Thoracic aorta (tissue), 2 donors: Measurements from ENCODE around the gene MDGA2. TPM values are rescaled to one million over a fixed set of nuclear protein-coding genes. Genes with fewer than 3 reads are reported as not detected.
A peak's percentile ranks its signal among the peaks of the same experiment; 100 is the strongest.

Experiments used
- ATAC-seq: fragments of 150-250 bp; one replicate; pipeline ENCODE4 v1.8.0; 2017; ENCODE audit warnings: low read depth; ENCODE audit not compliant: insufficient number of reproducible peaks, low FRiP score
- DNase-seq: peaks from one replicate; pipeline ENCODE4 v3.0.0-alpha.2; 2020; ENCODE audit warnings: low spot score
- H3K27ac ChIP-seq, 2 donors: fragments of 200-600 bp; sonication (generic); 1 replicate in 1 of 2; 2 replicates in 1 of 2; pipeline ENCODE4 v1.5.1; 2016; ENCODE audit warnings: mild to moderate bottlenecking in 2 of 2, moderate library complexity in 2 of 2
- H3K27me3 ChIP-seq: fragments of 200-600 bp; sonication (generic); replicated peaks from 2 replicates; pipeline ENCODE4 v1.6.0; 2016; ENCODE audit warnings: mild to moderate bottlenecking; ENCODE audit not compliant: insufficient read depth
- H3K36me3 ChIP-seq: fragments of 200-600 bp; sonication (generic); one replicate; pipeline ENCODE4 v1.5.1; 2016
- H3K4me1 ChIP-seq, 2 donors: fragments of 200-600 bp; sonication (generic); 1 replicate in 1 of 2; 2 replicates in 1 of 2; pipeline versions ENCODE4 v1.5.1 to v1.6.0; 2016; ENCODE audit warnings: low read depth in 2 of 2, mild to moderate bottlenecking in 1 of 2; ENCODE audit not compliant: control insufficient read depth in 1 of 2
- H3K4me3 ChIP-seq: fragments of 200-600 bp; sonication (generic); 2 replicates; pipeline ENCODE4 v1.5.1; 2016; ENCODE audit warnings: mild to moderate bottlenecking
- H3K9me3 ChIP-seq: fragments of 200-600 bp; sonication (generic); 2 replicates; pipeline ENCODE4 v1.5.1; 2016
- total RNA-seq, 2 donors: library from RNA; depleted of rRNA; stranded (reverse); fragments of >200 nt; gene quantifications; one replicate each; pipeline versions ENCODE4 v1.1.0 to v1.2.3, GENCODE V29; 2016
- TF ChIP-seq, protein P1 (sequence below): fragments of 200-600 bp; sonication (generic); IDR thresholded peaks from one replicate; pipeline ENCODE4 v1.5.1; 2019; ENCODE audit warnings: antibody characterized with exemption

Gene MDGA2
- total RNA-seq, 2 donors from 2014 or later = not detected

DNA sequence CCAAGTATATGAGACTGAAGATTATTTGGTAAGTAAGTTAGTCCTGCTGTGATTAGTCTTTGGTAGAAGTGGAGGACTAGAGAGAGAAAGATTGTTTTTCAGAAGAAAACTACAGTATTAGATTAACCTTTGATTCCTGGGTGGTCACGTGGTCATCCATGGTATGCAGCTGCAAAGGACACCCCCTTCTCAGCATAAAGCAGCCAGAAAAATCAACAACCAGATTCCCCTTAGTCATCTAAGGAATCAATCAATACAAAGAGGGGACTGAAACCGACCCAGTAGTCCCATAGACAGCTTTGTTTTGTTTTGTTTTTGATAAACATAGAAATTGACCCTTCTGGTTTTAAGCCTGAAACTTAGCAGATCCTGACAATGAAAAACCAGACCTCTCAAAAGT, 30.3 kb upstream of the MDGA2 start:
- no peak overlapping the region for H3K4me3 ChIP-seq
- no peaks in the 10 kb centered on the region for H3K36me3 ChIP-seq
- no peaks in the 10 kb centered on the region for H3K4me1 ChIP-seq
- DNase-seq (no peak), ATAC-seq (no peak)
- TF ChIP-seq, protein P1, sequence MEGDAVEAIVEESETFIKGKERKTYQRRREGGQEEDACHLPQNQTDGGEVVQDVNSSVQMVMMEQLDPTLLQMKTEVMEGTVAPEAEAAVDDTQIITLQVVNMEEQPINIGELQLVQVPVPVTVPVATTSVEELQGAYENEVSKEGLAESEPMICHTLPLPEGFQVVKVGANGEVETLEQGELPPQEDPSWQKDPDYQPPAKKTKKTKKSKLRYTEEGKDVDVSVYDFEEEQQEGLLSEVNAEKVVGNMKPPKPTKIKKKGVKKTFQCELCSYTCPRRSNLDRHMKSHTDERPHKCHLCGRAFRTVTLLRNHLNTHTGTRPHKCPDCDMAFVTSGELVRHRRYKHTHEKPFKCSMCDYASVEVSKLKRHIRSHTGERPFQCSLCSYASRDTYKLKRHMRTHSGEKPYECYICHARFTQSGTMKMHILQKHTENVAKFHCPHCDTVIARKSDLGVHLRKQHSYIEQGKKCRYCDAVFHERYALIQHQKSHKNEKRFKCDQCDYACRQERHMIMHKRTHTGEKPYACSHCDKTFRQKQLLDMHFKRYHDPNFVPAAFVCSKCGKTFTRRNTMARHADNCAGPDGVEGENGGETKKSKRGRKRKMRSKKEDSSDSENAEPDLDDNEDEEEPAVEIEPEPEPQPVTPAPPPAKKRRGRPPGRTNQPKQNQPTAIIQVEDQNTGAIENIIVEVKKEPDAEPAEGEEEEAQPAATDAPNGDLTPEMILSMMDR = no peak
- no peak overlapping the region for H3K27ac ChIP-seq
- H3K27me3 ChIP-seq = no peaks in the 10 kb centered on the region
- H3K9me3 ChIP-seq = no peaks in the 10 kb centered on the region

DNA sequence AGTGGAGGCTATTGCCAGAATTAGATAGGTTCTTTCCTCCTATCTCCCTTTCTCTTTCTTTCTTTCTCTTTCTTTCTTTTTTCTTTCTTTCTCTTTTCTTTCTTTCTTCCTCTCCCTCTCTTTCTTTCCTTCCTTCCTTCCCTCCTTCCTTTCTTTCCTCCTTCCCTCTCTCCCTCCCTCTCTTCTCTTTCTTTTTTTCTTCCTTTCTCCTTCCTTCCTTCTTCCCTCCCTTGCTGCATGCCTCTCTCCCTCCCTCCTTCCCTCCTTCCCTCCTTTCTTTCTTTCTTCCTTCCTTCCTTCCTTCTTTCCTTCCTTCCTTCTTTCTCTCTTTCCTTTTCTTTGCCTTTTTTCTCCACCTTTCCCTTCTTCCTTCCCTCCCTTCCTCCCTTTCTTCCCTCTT, 16.4 kb upstream of the MDGA2 start:
- Histone ChIP-seq H3K4me3 (no peak overlapping the region), H3K27me3 (no peaks in the 10 kb centered on the region), H3K36me3 (no peaks in the 10 kb centered on the region), H3K9me3 (no peaks in the 10 kb centered on the region), H3K4me1 (no peaks in the 10 kb centered on the region), H3K27ac (no peak overlapping the region)
- ATAC-seq (no peak), DNase-seq (no peak)
- TF ChIP-seq, protein P1 = no peak

DNA sequence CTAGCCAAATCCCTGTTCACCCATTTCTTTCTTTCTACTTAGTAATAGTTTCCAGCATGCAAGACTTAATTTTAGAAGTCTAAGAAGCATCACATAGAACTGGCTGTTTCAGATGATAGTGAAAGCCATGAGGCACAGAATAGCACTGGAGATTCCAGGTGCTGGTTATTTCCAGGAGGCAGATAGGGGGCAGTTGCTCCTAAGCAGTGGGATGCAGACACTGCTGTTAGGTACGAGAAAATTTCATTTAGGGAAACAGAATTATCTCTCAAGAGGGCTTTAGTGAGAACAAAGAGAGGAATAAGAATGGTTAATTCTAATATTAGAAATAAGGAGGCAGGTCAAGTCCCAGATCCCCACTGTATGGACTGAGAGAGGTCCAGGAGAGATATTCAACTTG, 3.6 kb upstream of the MDGA2 start:
- DNase-seq = no peak
- no peaks in the 10 kb centered on the region for H3K27me3 ChIP-seq
- H3K9me3 ChIP-seq = no peaks in the 10 kb centered on the region
- ATAC-seq = no peak
- H3K27ac ChIP-seq = no peak overlapping the region
- peaks cover 0 to 11% of the 10 kb centered on the region in 2 donors for H3K4me1 ChIP-seq
- TF ChIP-seq, protein P1 = no peak
- no peaks in the 10 kb centered on the region for H3K36me3 ChIP-seq
- no peak overlapping the region for H3K4me3 ChIP-seq

DNA sequence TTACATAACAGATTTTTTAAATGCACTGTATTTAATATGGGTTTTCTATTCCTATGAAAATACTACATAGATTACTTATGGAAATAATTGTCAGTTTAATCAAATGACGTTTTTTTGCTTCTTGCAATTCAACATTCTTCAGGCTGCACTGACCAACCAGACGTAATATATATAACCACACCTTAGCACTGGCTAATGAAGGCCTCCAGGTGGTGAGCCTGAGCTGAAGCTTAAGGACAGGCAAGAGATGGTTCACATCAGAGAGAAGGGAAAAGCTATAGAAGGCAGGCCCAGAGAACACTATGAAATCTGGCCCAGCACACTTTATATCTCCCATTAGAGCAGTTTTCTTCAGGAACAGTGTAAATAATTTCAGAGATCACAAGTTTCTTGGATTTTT, 2.8 kb upstream of the MDGA2 start:
- DNase-seq (no peak), ATAC-seq (no peak)
- peaks cover 0 to 11% of the 10 kb centered on the region in 2 donors for H3K4me1 ChIP-seq
- no peaks in the 10 kb centered on the region for H3K9me3 ChIP-seq
- no peaks in the 10 kb centered on the region for H3K27me3 ChIP-seq
- no peak overlapping the region for H3K27ac ChIP-seq
- no peaks in the 10 kb centered on the region for H3K36me3 ChIP-seq
- TF ChIP-seq, protein P1 = no peak
- H3K4me3 ChIP-seq = no peak overlapping the region

DNA sequence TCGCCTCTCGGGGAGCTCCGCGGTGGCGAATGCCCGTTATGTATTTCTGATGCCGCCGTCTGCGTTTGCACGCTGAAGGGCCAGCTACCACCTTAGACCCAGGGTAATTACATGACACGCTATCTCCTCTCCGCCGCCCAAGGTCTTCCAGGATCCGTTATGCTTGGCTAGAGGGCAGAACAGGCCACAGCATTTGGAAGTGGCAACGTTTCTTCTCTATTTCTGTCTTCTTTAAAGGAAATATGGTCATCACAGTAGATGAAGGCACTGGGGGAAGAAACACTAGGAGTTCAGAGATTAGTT, 861 bp upstream of the MDGA2 start:
- ATAC-seq (no peak), DNase-seq (no peak)
- H3K9me3 ChIP-seq = no peaks in the 10 kb centered on the region
- TF ChIP-seq, protein P1 = no peak
- no peaks in the 10 kb centered on the region for H3K27me3 ChIP-seq
- H3K4me1 ChIP-seq = peaks cover 0 to 11% of the 10 kb centered on the region in 2 donors
- H3K4me3 ChIP-seq = peak overlapping the region; percentile 45
- H3K27ac ChIP-seq = no peak overlapping the region
- no peaks in the 10 kb centered on the region for H3K36me3 ChIP-seq
